AG04449 (cell line): ENCODE measurements around the gene CD226.

Experiments
- CTCF ChIA-PET: fragments of 350-600 bp; formaldehyde crosslinking; extraction: SDS; loops from one replicate; lab custom pipeline; 2021; ENCODE audit warnings: antibody characterized with exemption; lab: Yijun Ruan, JAX
- POLR2A ChIA-PET: fragments of 400-600, 350-600 bp; formaldehyde crosslinking; extraction: SDS; loops from one replicate; lab custom pipeline; 2020; ENCODE audit warnings: antibody characterized with exemption, inconsistent platforms; lab: Yijun Ruan, JAX
- DNase-seq: peaks from one replicate; pipeline ENCODE4 v3.0.0-alpha.2; 2010; ENCODE audit warnings: low read depth, low spot score
- H3K4me3 ChIP-seq: 2 replicates; pipeline ENCODE4 v1.5.1; 2011; ENCODE audit warnings: low read depth, mild to moderate bottlenecking, control low read depth, low read length
- TF ChIP-seq, protein P1 (sequence below): IDR thresholded peaks from one replicate; pipeline ENCODE4 v1.5.1; 2011; ENCODE audit warnings: mild to moderate bottlenecking, moderate library complexity, low read length, control low read depth, inconsistent platforms; ENCODE audit not compliant: insufficient read depth; ENCODE audit errors: missing control alignments

Gene CD226

DNA sequence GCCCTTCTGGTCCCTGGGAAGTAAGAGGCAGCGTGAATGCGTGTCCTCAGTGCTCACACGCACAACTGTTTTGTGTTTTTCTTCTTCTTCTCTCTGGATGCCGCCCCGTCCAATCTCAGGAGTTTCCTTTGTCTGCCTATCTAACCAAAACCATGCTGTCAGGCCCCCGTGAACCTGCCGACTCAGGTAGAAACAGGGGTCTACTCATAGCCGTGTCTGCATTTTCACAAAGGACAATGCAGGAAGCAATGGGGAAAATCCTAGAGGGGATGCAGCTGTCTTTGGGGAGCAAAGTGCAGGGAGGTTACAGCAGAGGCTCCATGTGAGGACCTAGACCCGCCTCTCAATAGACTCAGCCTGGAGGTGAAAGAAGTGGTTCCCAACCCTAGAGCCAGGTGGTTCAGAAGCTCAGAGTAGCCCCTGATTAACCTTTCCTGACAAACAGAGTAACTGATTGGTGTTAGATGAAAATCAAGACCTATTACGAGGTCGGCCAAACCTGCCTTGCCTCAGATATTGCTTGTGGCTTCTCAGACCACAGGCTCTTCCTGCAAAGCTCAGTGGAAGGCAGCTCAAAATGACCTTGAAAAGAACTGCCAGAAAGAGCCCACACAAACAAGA lies 49.3 kb downstream of the CD226 start:
- POLR2A ChIA-PET: no interaction called here
- TF ChIP-seq, protein P1, sequence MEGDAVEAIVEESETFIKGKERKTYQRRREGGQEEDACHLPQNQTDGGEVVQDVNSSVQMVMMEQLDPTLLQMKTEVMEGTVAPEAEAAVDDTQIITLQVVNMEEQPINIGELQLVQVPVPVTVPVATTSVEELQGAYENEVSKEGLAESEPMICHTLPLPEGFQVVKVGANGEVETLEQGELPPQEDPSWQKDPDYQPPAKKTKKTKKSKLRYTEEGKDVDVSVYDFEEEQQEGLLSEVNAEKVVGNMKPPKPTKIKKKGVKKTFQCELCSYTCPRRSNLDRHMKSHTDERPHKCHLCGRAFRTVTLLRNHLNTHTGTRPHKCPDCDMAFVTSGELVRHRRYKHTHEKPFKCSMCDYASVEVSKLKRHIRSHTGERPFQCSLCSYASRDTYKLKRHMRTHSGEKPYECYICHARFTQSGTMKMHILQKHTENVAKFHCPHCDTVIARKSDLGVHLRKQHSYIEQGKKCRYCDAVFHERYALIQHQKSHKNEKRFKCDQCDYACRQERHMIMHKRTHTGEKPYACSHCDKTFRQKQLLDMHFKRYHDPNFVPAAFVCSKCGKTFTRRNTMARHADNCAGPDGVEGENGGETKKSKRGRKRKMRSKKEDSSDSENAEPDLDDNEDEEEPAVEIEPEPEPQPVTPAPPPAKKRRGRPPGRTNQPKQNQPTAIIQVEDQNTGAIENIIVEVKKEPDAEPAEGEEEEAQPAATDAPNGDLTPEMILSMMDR: no peak
- no peak overlapping the region for H3K4me3 ChIP-seq
- DNase-seq: no peak
- CTCF ChIA-PET: interaction anchor here (1.0 kb wide), 1 partner anchor 10 kb away, joined by 3 read pairs; no protein-coding TSS in a partner anchor

- ChIA-PET CTCF (no interaction called here), POLR2A (no interaction called here)
- DNase-seq: no peak
- no peak overlapping the region for H3K4me3 ChIP-seq
- TF ChIP-seq, protein P1: no peak
These were observed 50.1 kb downstream of the CD226 start for GRCh38 chr18:69897397-69898108.

DNA sequence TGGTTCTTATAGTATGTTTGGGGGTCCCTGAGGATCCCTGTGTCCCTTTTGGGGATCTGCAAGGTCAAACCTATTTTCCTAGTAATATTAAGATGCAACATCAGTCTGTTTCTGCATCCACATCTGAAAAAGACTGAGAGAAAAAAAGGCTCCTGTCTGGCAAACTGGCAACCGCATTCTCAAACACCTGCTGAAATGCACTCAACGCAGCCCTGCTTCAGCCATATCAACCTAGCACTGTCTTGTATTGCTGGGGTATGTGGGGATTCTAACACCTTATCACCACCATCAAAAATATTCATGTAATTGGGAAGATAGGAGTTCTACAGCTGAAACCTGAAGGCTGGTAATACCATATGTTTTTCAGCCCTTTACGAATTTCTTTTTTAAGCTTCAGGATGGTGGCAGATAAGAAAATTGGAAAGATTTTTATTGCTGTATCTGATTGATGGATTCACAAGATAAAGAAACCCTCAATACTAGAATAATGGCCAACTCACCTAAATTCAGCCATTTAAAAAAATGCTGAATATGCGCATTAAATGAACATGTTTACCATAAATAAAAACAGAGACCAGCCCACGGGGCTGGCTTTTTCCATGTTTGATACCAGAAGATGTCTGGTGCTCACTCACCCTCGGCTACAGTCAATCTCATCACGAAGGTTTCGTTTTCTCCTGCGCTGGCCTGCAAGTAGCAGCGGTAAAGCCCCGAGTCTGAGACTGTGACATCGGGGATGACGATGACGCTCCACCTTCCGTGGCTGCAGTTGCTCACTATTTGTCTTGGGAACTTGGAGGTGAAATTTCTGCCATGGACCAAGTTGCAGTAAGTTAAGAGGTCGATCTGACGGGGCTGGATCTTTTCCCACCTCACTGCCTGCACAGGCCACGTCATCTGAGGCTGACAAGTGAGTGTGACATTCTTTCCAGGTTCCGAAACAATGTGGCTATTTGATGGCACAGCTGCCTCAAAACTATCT lies 52.3 kb downstream of the CD226 start:
- H3K4me3 ChIP-seq: no peak overlapping the region
- ChIA-PET CTCF (no interaction called here), POLR2A (no interaction called here)
- no peak for DNase-seq
- TF ChIP-seq, protein P1: no peak

- TF ChIP-seq, protein P1: no peak
- no peak overlapping the region for H3K4me3 ChIP-seq
- CTCF ChIA-PET: no interaction called here
- POLR2A ChIA-PET: no interaction called here
- DNase-seq: no peak
These were observed 53.2 kb downstream of the CD226 start for GRCh38 chr18:69894467-69894866.

DNA sequence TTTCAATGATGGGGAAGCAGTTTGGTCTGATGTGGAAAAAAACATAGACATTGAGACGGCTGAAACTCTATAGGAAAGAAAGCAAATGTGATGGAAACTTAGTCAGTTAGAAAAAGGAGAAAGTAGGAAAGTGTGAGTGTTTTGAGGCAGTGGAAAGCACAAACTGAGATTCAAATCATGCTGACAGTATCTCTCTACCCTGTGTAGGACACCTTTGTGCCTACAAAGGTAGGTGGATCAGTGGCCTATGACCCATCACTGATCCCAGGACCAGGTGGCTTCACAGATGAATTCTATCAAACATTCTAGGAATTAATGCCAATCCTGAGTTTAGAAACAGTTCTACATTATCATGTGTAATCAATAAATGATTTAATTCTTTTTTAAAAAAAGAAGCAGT lies 57.1 kb downstream of the CD226 start:
- ChIA-PET POLR2A (no interaction called here), CTCF (no interaction called here)
- TF ChIP-seq, protein P1: no peak
- H3K4me3 ChIP-seq: no peak overlapping the region
- no peak for DNase-seq
